Liver (tissue), 9 donors: Measurements from ENCODE around the gene CXCL1. TPM values are rescaled to one million over a fixed set of nuclear protein-coding genes. Genes with fewer than 3 reads are reported as not detected.

Experiments used
- DNase-seq: peaks from one replicate; pipeline ENCODE4 v3.0.0-alpha.2; 2017; ENCODE audit warnings: low spot score
- H3K27ac ChIP-seq, 2 donors: one replicate each; pipeline ENCODE4 v1.7.0; 2013; ENCODE audit warnings: inconsistent platforms in 2 of 2, low read length in 2 of 2, control low read depth in 1 of 2, low read depth in 1 of 2, mild to moderate bottlenecking in 1 of 2
- H3K27me3 ChIP-seq, 4 donors: one replicate each; pipeline versions ENCODE4 v1.6.1 to v1.7.0; 2013; ENCODE audit warnings: low read length in 3 of 4, inconsistent platforms in 1 of 4, mild to moderate bottlenecking in 1 of 4, moderate library complexity in 1 of 4; ENCODE audit not compliant: control insufficient read depth in 4 of 4, insufficient read depth in 4 of 4
- H3K36me3 ChIP-seq, 4 donors: one replicate each; pipeline versions ENCODE4 v1.6.1 to v1.7.0; 2013; ENCODE audit warnings: low read length in 3 of 4, mild to moderate bottlenecking in 3 of 4, low read depth in 1 of 4, moderate library complexity in 1 of 4; ENCODE audit not compliant: control insufficient read depth in 4 of 4, insufficient read depth in 3 of 4
- H3K4me1 ChIP-seq, 4 donors: one replicate each; pipeline versions ENCODE4 v1.6.1 to v1.7.0; 2013; ENCODE audit warnings: low read length in 3 of 4, mild to moderate bottlenecking in 3 of 4, moderate library complexity in 1 of 4; ENCODE audit not compliant: control insufficient read depth in 4 of 4, insufficient read depth in 4 of 4
- H3K4me3 ChIP-seq, 3 donors: one replicate each; pipeline versions ENCODE4 v1.6.1 to v1.7.0; 2013; ENCODE audit warnings: low read length in 3 of 3, control low read depth in 1 of 3, low read depth in 1 of 3, mild to moderate bottlenecking in 1 of 3
- H3K9ac ChIP-seq, 2 donors: one replicate each; pipeline ENCODE4 v1.7.0; 2013; ENCODE audit warnings: low read length in 2 of 2, mild to moderate bottlenecking in 2 of 2, moderate library complexity in 2 of 2, control low read depth in 1 of 2, low read depth in 1 of 2
- H3K9me3 ChIP-seq, 4 donors: one replicate each; pipeline versions ENCODE4 v1.6.1 to v1.7.0; 2013; ENCODE audit warnings: low read length in 3 of 4; ENCODE audit not compliant: control insufficient read depth in 4 of 4
- CTCF ChIP-seq: fragments of 150-350 bp; IDR thresholded peaks from 2 replicates; pipeline ENCODE4 v1.5.1; 2017; ENCODE audit warnings: improper control_type of control experiment, low read depth, low read length; ENCODE audit not compliant: missing input control
- EGR1 ChIP-seq, 2 donors: IDR thresholded peaks; 2 replicates each; pipeline ENCODE4 v1.6.1; 2016 to 2018; ENCODE audit warnings: antibody characterized with exemption in 2 of 2, low read depth in 2 of 2
- FOXA1 ChIP-seq: IDR thresholded peaks from 2 replicates; pipeline ENCODE4 v1.6.1; 2016; ENCODE audit warnings: antibody characterized with exemption
- FOXA2 ChIP-seq: IDR thresholded peaks from 2 replicates; pipeline ENCODE4 v1.6.1; 2016; ENCODE audit warnings: antibody characterized with exemption
- GABPA ChIP-seq, 2 donors: IDR thresholded peaks in 1 of 2; conservative IDR thresholded peaks in 1 of 2; 2 replicates each; pipeline ENCODE4 v1.6.1; 2016; ENCODE audit warnings: antibody characterized with exemption in 2 of 2, mild to moderate bottlenecking in 1 of 2, moderate library complexity in 1 of 2
- HNF4A ChIP-seq, 2 donors: conservative IDR thresholded peaks; 2 replicates each; pipeline ENCODE4 v1.6.1; 2016; ENCODE audit warnings: antibody characterized with exemption in 2 of 2, mild to moderate bottlenecking in 2 of 2
- HNF4G ChIP-seq: IDR thresholded peaks from 2 replicates; pipeline ENCODE4 v1.6.1; 2016; ENCODE audit warnings: antibody characterized with exemption
- JUND ChIP-seq, 2 donors: IDR thresholded peaks; 2 replicates each; pipeline ENCODE4 v1.6.1; 2016; ENCODE audit warnings: antibody characterized with exemption in 2 of 2
- MAX ChIP-seq: IDR thresholded peaks from 2 replicates; pipeline ENCODE4 v1.6.1; 2016; ENCODE audit warnings: antibody characterized with exemption
- NR2F2 ChIP-seq: IDR thresholded peaks from 2 replicates; pipeline ENCODE4 v1.6.1; 2016; ENCODE audit warnings: antibody characterized with exemption
- RAD21 ChIP-seq, 2 donors: IDR thresholded peaks; 2 replicates each; pipeline ENCODE4 v1.6.1; 2016; ENCODE audit warnings: antibody characterized with exemption in 2 of 2, mild to moderate bottlenecking in 2 of 2
- RXRA ChIP-seq, 2 donors: IDR thresholded peaks; 2 replicates each; pipeline ENCODE4 v1.6.1; 2017 to 2018; ENCODE audit warnings: antibody characterized with exemption in 2 of 2, mild to moderate bottlenecking in 1 of 2
- TAF1 ChIP-seq: conservative IDR thresholded peaks from 2 replicates; pipeline ENCODE4 v1.6.1; 2016; ENCODE audit warnings: antibody characterized with exemption, mild to moderate bottlenecking
- ZBTB33 ChIP-seq: IDR thresholded peaks from 2 replicates; pipeline ENCODE4 v1.6.1; 2016; ENCODE audit warnings: antibody characterized with exemption
- WGBS: extraction: QIAGEN DNeasy Blood & Tissue Kit; methylation state at CpG from one replicate; pipeline ENCODE4 v1.1.7; 2013; 5-methylcytosine and 5-hydroxymethylcytosine counted together
- polyA plus RNA-seq, 2 donors: library from polyadenylated mRNA; stranded (reverse) in 1 of 2; unstranded in 1 of 2; fragments of 200-250 nt in 1 of 2; fragments of >200 nt in 1 of 2; fragmentation: Nextera tagmentation in 1 of 2; extraction: Ambion mirVana in 1 of 2; gene quantifications; one replicate each; pipeline versions ENCODE4 v1.2.1 to v1.2.3, GENCODE V29; 2013 to 2015
- total RNA-seq, 2 donors: library from RNA; depleted of rRNA; stranded (reverse); fragments of >200 nt; gene quantifications; one replicate each; pipeline ENCODE4 v1.2.3, GENCODE V29; 2014
- donor health status: healthy.
- donor health status: healthy.
- donor health status: healthy.
- donor health status: healthy.
- donor health status: healthy.

CXCL1 gene
- total and polyA plus RNA-seq, 4 donors: 0.97 to 4.2 (median 2.8) TPM; not detected in 1

DNA sequence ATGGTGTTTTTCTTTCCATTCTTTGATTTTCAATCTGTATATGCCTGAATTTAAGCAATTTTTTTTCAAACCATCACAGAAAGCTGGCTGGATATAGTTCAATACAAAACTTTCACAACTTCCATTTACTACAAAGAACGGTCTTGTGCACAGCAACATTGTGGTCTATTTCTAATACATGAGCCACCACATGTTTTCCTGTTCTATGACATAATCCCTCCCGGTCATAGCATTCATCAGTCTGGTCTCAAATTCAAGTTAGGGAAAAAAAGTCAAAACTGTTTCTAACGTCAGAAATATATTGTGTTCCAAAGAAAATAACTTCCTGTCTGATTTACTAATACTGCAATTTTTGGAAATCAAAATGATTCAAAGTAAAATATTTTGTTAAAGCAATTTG lies 40.2 kb upstream of the CXCL1 start:
- DNase-seq: no peak
- Histone ChIP-seq H3K27ac (no peak overlapping the region), H3K36me3 (no peaks in the 10 kb centered on the region), H3K9me3 (no peaks in the 10 kb centered on the region), H3K4me1 (no peaks in the 10 kb centered on the region), H3K4me3 (no peak overlapping the region), H3K27me3 (no peaks in the 10 kb centered on the region), H3K9ac (no peak overlapping the region)
- TF ChIP-seq EGR1 (IDR thresholded peaks at IDR 0.05; ENCODE audit: low read depth in 2 of 2) (no peak), ZBTB33 (no peak), TAF1 (no peak), FOXA2 (no peak), GABPA (IDR thresholded peaks at IDR 0.05 in 1 of 2, conservative IDR thresholded peaks at IDR 0.05 in 1 of 2) (no peak), MAX (no peak), RXRA (IDR thresholded peaks at IDR 0.05) (no peak)
- 75% methylated on average over 3 of the region's 3 CpGs for WGBS

DNA sequence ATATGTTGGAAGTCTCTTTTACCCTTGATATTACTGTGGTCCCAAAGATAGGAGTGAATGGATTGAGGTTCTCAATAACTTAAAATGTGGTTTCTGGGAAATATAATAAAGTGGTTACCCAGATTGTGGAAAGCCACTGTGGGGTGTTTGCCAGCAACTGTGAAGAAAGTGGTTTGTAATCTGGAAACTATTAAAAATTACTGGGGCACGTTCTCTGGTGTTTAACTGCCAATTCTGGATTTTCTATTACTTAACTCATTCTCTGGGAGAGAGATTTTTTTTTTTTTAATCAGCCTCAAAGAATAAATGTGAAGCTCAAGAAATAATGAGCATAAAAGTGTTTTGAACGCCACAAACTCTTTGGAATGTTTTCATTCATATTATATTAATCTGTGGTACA lies 37.6 kb upstream of the CXCL1 start:
- H3K9me3 ChIP-seq: no peaks in the 10 kb centered on the region
- H3K4me3 ChIP-seq: no peak overlapping the region
- WGBS: 81% methylated on average over 2 of the region's 2 CpGs
- H3K36me3 ChIP-seq: no peaks in the 10 kb centered on the region
- peaks cover 0 to 3% (median under 1%) of the 10 kb centered on the region in 4 donors for H3K4me1 ChIP-seq
- no peak for TF ChIP-seq FOXA1
- no peak for TF ChIP-seq HNF4G
- no peak for TF ChIP-seq EGR1 (IDR thresholded peaks at IDR 0.05; ENCODE audit: low read depth in 2 of 2)
- TF ChIP-seq RAD21 (IDR thresholded peaks at IDR 0.05): no peak
- no peak for TF ChIP-seq FOXA2
- no peak for TF ChIP-seq CTCF
- no peak for TF ChIP-seq MAX
- TF ChIP-seq JUND (IDR thresholded peaks at IDR 0.05): no peak
- TF ChIP-seq TAF1: no peak
- no peak for TF ChIP-seq NR2F2
- no peak overlapping the region for H3K9ac ChIP-seq
- no peaks in the 10 kb centered on the region for H3K27me3 ChIP-seq
- no peak for DNase-seq
- H3K27ac ChIP-seq: no peak overlapping the region

- Histone ChIP-seq H3K4me1 (peaks cover 0 to 6% (median 3%) of the 10 kb centered on the region in 4 donors), H3K36me3 (no peaks in the 10 kb centered on the region), H3K27me3 (peaks cover 0 to 2% (median 0%) of the 10 kb centered on the region in 4 donors), H3K4me3 (no peak overlapping the region), H3K9me3 (no peaks in the 10 kb centered on the region), H3K27ac (no peak overlapping the region), H3K9ac (no peak overlapping the region)
- TF ChIP-seq NR2F2 (no peak), HNF4A (conservative IDR thresholded peaks at IDR 0.05) (peak in 1 of 2 donors; percentile 59)
- 30% methylated on average over 1 of the region's 1 CpG for WGBS
- DNase-seq: no peak
Observed at GRCh38 chr4:73832651-73833237, 36.4 kb upstream of the CXCL1 start.
